HPDE6-E6E7 (cell line): Measurements from ENCODE around the gene ATG4B.
"Not testable (repeated sequence)": the region's sequence is repeated elsewhere in the genome, so short reads cannot be mapped to it uniquely, and the experiment has no call there.

Source experiments
- DNase-seq: peaks from one replicate; pipeline ENCODE4 v3.0.0; 2011; ENCODE audit warnings: missing footprints; ENCODE audit errors: extremely low spot score

Gene ATG4B

GRCh38 chr2:241637018-241637794 lies at the start of gene ATG4B, which contains the start of gene THAP4:
TSS of gene ATG4B (plus strand) at chr2:241637693. CDS start at chr2:241637715, 22 bp downstream.
TSS of gene THAP4 (minus strand) at chr2:241637158. CDS start at chr2:241637017, 141 bp downstream.
- peak; percentile 82 for DNase-seq

- not testable (repeated sequence) for DNase-seq
Observed at GRCh38 chr2:241589863-241590262, 47.6 kb upstream of the ATG4B start.

GRCh38 chr2:241590496-241591455 lies 46.7 kb upstream of the ATG4B start:
- DNase-seq = not testable (repeated sequence)

- no peak for DNase-seq
Observed at GRCh38 chr2:241592126-241592845, 45.2 kb upstream of the ATG4B start.

- no peak for DNase-seq
Observed at GRCh38 chr2:241593271-241593670, 44.2 kb upstream of the ATG4B start.

GRCh38 chr2:241595600-241596140 lies 41.8 kb upstream of the ATG4B start:
- no peak for DNase-seq

DNA sequence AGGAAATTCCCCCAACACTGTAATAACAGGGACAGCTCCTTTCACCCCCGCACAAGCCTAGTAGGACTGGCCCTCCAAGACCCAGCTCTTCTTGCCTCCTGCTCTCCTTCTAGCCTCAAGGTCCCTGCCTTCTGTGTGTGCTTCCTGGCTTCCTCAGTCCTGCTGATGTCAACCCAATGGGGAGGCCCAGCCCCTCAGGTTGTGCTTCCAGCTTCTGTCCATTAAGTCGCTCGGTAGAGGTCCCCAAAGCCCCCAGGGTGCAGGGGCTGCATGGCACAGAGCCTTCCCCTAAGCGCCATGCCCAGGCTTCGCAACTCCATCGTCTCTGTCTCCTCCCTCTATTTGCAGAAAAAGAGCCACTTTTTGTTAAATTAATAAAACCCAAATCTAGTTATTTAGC lies 39.9 kb upstream of the ATG4B start:
- DNase-seq = no peak

GRCh38 chr2:241598061-241598460 lies 39.4 kb upstream of the ATG4B start:
- no peak for DNase-seq

DNA sequence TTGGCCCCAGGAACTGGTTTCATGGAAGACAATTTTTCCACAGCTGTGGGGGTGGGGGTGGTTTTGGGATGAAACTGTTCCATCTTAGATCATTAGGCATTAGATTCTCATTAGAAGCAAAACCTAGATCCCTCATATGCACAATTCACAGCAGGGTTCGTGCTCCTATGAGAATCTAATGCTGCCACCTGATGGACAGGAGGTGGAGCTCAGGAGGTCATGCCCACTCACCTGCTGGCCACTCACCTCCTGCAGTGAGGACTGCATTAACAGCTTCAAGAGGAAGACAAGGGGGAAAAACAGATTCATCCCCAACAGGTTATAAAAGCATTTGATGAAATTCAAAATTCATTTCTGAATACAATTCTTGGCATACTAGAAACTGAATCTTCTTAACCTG lies 39.0 kb upstream of the ATG4B start:
- no peak for DNase-seq

GRCh38 chr2:241599615-241600014 lies 37.9 kb upstream of the ATG4B start:
- no peak for DNase-seq

DNA sequence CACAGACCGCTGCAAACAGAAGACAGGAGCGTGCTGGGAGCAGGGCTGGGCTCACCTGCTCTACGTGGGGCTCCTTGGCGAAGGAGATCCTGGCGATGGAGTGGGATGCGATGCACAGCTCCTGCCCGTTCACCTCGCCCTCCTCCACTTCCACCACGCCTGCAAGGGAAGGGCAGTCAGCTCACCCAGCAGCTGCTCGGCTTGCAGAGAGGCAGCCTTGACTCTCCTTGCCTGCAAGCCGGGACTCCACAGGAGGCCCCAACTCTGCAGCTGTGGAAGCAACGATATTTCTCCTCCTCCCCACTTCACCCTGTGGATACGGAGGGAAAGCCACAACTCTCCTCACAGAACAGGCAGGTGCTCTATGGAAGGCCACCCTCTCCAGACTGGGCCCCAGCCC lies 35.7 kb upstream of the ATG4B start:
- no peak for DNase-seq

GRCh38 chr2:241602720-241603119 lies 34.8 kb upstream of the ATG4B start:
- DNase-seq = no peak

GRCh38 chr2:241603686-241604085 lies 33.8 kb upstream of the ATG4B start:
- DNase-seq = no peak

- DNase-seq = no peak
Observed at GRCh38 chr2:241606186-241606585, 31.3 kb upstream of the ATG4B start.

- no peak for DNase-seq
Observed at GRCh38 chr2:241607162-241607885, 30.2 kb upstream of the ATG4B start.

GRCh38 chr2:241608881-241609280 lies 28.6 kb upstream of the ATG4B start:
- no peak for DNase-seq

DNA sequence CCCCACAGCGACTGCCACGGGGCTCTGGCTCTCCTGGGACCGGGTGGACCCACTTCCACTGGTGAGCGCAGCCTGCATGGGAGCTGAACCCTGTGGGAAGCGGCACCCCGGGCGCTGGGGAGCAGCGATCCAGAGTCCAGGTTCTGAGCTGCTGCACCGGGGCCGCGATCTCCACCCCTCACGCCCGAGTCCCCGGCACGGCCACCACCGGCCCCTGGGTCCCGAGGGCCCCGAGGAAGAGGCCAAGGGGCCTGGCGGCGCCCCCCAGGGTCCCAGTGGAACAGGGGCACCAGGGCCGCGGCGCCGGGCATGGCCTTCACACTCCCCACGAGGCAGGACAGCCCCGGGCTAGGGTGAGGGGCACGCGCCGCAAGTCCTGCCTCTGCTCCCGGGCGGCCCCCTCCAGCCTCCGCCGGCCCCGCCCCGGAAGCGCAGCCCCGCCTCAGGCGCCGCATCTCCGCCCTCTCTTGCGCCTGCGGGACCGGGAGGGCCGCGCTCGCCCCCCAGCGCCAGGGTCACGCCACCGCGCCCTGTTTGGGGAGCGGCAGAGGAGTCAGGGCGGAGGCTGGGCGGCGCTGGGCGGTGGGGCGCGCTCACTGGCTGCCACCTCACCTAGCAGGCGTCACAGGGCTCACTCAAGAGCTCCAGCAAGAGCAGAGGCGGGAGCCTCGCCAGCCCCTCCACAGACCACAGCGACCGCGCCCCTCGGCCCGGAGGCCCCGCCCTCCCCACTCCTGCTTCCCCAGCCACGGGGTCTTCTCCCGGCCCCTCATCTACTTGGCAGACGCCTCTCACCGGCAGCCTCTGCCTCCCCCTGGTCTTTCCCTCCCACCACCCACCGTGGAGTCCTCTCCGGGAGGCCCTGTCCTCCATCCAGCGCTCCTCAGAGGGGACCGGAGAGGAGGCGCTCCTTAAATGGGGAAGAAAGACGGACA lies 27.4 kb upstream of the ATG4B start:
- DNase-seq = peak; percentile 87

- no peak for DNase-seq
Observed at GRCh38 chr2:241611062-241611461, 26.4 kb upstream of the ATG4B start.

GRCh38 chr2:241612156-241613016 lies 25.1 kb upstream of the ATG4B start:
- no peak for DNase-seq
